Measurements from ENCODE around the gene ZNF398. TPM values are rescaled to one million over a fixed set of nuclear protein-coding genes. Genes with fewer than 3 reads are reported as not detected.

Gene ZNF398
- total and polyA plus RNA-seq, 2 of the 13 experiments (the other 11 are each of a cell fraction or from before 2014, with no cell fraction given), result 3.0 to 8.9 TPM

DNA sequence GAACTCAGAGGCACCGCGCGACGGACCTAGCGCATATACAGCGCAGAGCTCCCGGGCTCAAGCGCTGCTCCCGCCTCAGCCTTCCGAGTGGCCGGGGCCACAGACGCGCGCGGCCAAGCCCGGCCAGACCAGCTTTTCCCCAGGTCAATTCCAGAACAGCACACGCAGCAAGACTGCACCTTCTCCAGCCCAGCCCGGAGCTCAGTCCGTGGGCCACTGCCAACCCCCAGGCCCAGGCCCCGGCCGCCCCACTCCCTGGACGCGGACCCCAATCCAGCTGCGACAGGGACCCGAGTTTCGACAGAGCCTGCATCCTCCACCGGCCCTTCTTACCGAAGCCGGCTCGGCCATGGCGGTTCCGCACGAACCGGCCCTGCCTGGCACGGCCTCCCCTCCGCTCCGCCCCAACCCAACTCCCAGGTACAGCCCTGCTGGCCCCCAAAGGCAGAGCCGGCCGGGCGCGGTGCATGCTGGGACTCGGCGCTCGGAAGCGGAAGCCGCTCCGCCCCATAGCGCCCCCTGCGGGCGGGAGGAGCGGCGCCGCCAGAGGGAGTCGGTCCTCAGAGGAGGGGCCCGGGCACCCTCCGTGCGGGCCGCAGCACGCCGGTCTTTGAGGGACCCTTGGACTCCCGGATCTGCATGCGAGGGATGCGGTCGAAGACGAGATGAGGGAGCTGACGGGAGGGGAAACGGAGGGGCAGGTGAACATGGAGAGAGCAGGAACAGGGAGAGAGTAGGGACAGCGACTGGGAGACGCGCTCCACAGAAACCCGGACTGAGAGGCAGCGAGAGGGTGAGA is 21.2 kb upstream of the ZNF398 start, which contains the start of gene ZNF425 (continued):
- TF ChIP-seq ZNF619 (CRISPR knock-in tag; IDR thresholded peaks at IDR 0.05) (peak; percentile 68; the same call in 1 of the 2 replicates), HNRNPLL (IDR thresholded peaks at IDR 0.05; ENCODE audit: low read depth, low read length, poor library complexity, severe bottlenecking) (peak; percentile 70), MTF1 (CRISPR knock-in tag; IDR thresholded peaks at IDR 0.05) (no peak; the same call in 1 of the 2 replicates), ZNF337 (CRISPR knock-in tag; IDR thresholded peaks at IDR 0.05; ENCODE audit: borderline replicate concordance, low read depth) (0 out of 2 replicates have a peak, but pooled peaks have one; percentile 16), PLRG1 (conservative IDR thresholded peaks at IDR 0.05) (no peak), STAT5B (CRISPR knock-in tag; IDR thresholded peaks at IDR 0.05) (no peak), ZNF180 (CRISPR knock-in tag; IDR thresholded peaks at IDR 0.05; ENCODE audit: borderline replicate concordance, low read depth) (no peak), GATA4 (IDR thresholded peaks at IDR 0.05; ENCODE audit: borderline replicate concordance, low read depth) (peak; percentile 13; the same call in 1 of the 2 replicates), HMG20A (CRISPR knock-in tag; IDR thresholded peaks at IDR 0.05; ENCODE audit: borderline replicate concordance) (no peak; the same call in 1 of the 2 replicates), ARNT2 (CRISPR knock-in tag; IDR thresholded peaks at IDR 0.05; ENCODE audit: low read depth) (peak; percentile 88; the same call in 1 of the 2 replicates), YEATS4 (CRISPR knock-in tag; IDR thresholded peaks at IDR 0.05; ENCODE audit: borderline replicate concordance) (peak; percentile 91), ZNF503 (CRISPR knock-in tag; IDR thresholded peaks at IDR 0.05) (peak; percentile 77), ARNTL (CRISPR knock-in tag; IDR thresholded peaks at IDR 0.05) (peak; percentile 88), SUZ12 (IDR thresholded peaks at IDR 0.05; ENCODE audit: low read depth, low read length) (peak; percentile 67), ZNF354B (CRISPR knock-in tag; IDR thresholded peaks at IDR 0.05) (peak; percentile 28; the same call in 1 of the 2 replicates), HOXA7 (CRISPR knock-in tag; IDR thresholded peaks at IDR 0.05) (no peak)
- TF ChIP-seq, protein P1, sequence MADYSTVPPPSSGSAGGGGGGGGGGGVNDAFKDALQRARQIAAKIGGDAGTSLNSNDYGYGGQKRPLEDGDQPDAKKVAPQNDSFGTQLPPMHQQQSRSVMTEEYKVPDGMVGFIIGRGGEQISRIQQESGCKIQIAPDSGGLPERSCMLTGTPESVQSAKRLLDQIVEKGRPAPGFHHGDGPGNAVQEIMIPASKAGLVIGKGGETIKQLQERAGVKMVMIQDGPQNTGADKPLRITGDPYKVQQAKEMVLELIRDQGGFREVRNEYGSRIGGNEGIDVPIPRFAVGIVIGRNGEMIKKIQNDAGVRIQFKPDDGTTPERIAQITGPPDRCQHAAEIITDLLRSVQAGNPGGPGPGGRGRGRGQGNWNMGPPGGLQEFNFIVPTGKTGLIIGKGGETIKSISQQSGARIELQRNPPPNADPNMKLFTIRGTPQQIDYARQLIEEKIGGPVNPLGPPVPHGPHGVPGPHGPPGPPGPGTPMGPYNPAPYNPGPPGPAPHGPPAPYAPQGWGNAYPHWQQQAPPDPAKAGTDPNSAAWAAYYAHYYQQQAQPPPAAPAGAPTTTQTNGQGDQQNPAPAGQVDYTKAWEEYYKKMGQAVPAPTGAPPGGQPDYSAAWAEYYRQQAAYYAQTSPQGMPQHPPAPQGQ (CRISPR knock-in tag; IDR thresholded peaks at IDR 0.05; ENCODE audit: borderline replicate concordance), result no peak
- TF ChIP-seq, protein P2, sequence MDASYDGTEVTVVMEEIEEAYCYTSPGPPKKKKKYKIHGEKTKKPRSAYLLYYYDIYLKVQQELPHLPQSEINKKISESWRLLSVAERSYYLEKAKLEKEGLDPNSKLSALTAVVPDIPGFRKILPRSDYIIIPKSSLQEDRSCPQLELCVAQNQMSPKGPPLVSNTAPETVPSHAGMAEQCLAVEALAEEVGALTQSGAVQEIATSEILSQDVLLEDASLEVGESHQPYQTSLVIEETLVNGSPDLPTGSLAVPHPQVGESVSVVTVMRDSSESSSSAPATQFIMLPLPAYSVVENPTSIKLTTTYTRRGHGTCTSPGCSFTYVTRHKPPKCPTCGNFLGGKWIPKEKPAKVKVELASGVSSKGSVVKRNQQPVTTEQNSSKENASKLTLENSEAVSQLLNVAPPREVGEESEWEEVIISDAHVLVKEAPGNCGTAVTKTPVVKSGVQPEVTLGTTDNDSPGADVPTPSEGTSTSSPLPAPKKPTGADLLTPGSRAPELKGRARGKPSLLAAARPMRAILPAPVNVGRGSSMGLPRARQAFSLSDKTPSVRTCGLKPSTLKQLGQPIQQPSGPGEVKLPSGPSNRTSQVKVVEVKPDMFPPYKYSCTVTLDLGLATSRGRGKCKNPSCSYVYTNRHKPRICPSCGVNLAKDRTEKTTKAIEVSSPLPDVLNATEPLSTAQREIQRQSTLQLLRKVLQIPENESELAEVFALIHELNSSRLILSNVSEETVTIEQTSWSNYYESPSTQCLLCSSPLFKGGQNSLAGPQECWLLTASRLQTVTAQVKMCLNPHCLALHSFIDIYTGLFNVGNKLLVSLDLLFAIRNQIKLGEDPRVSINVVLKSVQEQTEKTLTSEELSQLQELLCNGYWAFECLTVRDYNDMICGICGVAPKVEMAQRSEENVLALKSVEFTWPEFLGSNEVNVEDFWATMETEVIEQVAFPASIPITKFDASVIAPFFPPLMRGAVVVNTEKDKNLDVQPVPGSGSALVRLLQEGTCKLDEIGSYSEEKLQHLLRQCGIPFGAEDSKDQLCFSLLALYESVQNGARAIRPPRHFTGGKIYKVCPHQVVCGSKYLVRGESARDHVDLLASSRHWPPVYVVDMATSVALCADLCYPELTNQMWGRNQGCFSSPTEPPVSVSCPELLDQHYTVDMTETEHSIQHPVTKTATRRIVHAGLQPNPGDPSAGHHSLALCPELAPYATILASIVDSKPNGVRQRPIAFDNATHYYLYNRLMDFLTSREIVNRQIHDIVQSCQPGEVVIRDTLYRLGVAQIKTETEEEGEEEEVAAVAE (CRISPR knock-in tag; IDR thresholded peaks at IDR 0.05; ENCODE audit: borderline replicate concordance), result peak; percentile 36; the same call in 1 of the 2 replicates
